ENCODE data around the gene MPP1.

DNA sequence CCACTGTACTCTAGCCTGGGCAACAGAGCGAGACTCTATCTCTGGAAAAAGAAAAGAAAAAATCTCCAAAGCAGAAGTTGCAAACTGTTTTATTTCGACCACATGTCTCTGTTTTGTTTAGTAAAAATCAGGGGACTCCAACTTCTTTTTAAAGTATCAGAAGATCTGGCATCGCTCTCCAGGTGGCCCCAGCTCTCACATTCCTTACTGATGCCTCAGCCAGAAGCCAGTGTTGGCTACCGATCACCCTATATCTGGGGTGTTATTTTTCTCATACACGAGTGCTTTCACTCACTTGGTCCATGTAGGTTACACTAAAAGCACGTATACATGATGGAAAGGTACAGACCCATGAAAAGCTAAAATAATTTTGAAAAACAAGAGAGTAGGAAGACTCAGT lies 8.3 kb downstream of the MPP1 start:
- TF ChIP-seq CTCF (IDR thresholded peaks at IDR 0.05) (no peak), NFIC (IDR thresholded peaks at IDR 0.05; ENCODE audit: borderline replicate concordance) (no peak), RCOR1 (IDR thresholded peaks at IDR 0.05; ENCODE audit: low read length) (no peak), JUND (IDR thresholded peaks at IDR 0.05) (no peak), TEAD4 (IDR thresholded peaks at IDR 0.05; ENCODE audit: borderline replicate concordance, insufficient read depth) (no peak), GABPA (IDR thresholded peaks at IDR 0.05; ENCODE audit: low read depth) (no peak), TAF1 (IDR thresholded peaks at IDR 0.05; ENCODE audit: borderline replicate concordance, low read depth, low read length) (no peak), ELF1 (IDR thresholded peaks at IDR 0.05) (no peak), EZH2phosphoT487 (IDR thresholded peaks at IDR 0.05; ENCODE audit: borderline replicate concordance, low read depth) (no peak), SIN3A (IDR thresholded peaks at IDR 0.05; ENCODE audit: borderline replicate concordance, low read depth, low read length) (no peak), POLR2AphosphoS5 (IDR thresholded peaks at IDR 0.05; ENCODE audit: low read depth, low read length) (no peak)
- TF ChIP-seq, protein P1, sequence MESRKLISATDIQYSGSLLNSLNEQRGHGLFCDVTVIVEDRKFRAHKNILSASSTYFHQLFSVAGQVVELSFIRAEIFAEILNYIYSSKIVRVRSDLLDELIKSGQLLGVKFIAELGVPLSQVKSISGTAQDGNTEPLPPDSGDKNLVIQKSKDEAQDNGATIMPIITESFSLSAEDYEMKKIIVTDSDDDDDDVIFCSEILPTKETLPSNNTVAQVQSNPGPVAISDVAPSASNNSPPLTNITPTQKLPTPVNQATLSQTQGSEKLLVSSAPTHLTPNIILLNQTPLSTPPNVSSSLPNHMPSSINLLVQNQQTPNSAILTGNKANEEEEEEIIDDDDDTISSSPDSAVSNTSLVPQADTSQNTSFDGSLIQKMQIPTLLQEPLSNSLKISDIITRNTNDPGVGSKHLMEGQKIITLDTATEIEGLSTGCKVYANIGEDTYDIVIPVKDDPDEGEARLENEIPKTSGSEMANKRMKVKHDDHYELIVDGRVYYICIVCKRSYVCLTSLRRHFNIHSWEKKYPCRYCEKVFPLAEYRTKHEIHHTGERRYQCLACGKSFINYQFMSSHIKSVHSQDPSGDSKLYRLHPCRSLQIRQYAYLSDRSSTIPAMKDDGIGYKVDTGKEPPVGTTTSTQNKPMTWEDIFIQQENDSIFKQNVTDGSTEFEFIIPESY (IDR thresholded peaks at IDR 0.05; ENCODE audit: borderline replicate concordance, low read depth) = no peak

Data from SK-N-SH (cell line).